NT2/D1 (cell line): ENCODE measurements around the gene MYO5B.
"Not testable (repeated sequence)": the region's sequence is repeated elsewhere in the genome, so short reads cannot be mapped to it uniquely, and the experiment has no call there.

ENCODE experiments used
- DNase-seq: peaks from one replicate; pipeline ENCODE4 v3.0.0-alpha.2; 2011; ENCODE audit warnings: low read depth, low spot score
- H3K27me3 ChIP-seq: 2 replicates; pipeline ENCODE4 v1.6.0; 2011; ENCODE audit warnings: mild to moderate bottlenecking; ENCODE audit not compliant: insufficient read length, insufficient read depth
- H3K36me3 ChIP-seq: 2 replicates; pipeline ENCODE4 v1.6.1; 2011; ENCODE audit warnings: mild to moderate bottlenecking, low read length, mixed read lengths; ENCODE audit not compliant: insufficient read depth, insufficient read length
- H3K4me1 ChIP-seq: 2 replicates; pipeline ENCODE4 v1.5.1; 2011; ENCODE audit not compliant: insufficient read depth, insufficient read length
- H3K4me3 ChIP-seq: 2 replicates; pipeline ENCODE4 v1.5.1; 2011; ENCODE audit warnings: low read depth; ENCODE audit not compliant: insufficient read length
- H3K9ac ChIP-seq: 2 replicates; pipeline ENCODE4 v1.6.0; 2011; ENCODE audit warnings: low read depth; ENCODE audit not compliant: insufficient read length
- H3K9me3 ChIP-seq: 2 replicates; pipeline ENCODE4 v1.5.1; 2011; ENCODE audit warnings: mild to moderate bottlenecking, low read length; ENCODE audit not compliant: insufficient read depth
- SUZ12 ChIP-seq: IDR thresholded peaks from 2 replicates; pipeline ENCODE4 v1.6.1; 2011; ENCODE audit not compliant: insufficient read length, insufficient read depth; ENCODE audit errors: extremely low read depth
- YY1 ChIP-seq: IDR thresholded peaks from 2 replicates; pipeline ENCODE4 v1.6.1; 2011; ENCODE audit not compliant: insufficient read length, insufficient read depth
- ZNF274 ChIP-seq: IDR thresholded peaks from 2 replicates; pipeline ENCODE4 v1.6.1; 2011; ENCODE audit warnings: mild to moderate bottlenecking, low read depth, low read length

The MYO5B gene

DNA sequence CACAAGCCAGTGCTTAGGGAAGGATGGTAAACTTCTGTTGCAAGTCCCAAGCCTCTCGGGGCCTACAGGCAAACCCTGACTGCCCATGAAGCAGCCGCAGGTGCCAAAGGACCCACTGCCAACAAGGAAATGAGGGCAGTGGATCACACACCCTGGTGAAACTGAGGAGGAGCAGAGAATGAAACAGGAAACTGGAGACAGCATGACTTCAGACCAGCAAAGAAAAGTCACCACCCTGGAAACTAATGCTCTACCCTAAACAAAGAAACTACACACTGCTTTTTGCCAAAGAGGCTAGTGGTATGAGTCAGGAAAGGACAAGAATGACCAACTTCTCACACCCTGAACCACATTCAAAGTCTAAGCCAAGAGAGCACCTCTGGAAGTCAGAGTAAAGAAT, 97.2 kb downstream of the MYO5B start:
- Histone ChIP-seq H3K4me3 (no peak overlapping the region), H3K4me1 (no peaks in the 10 kb centered on the region), H3K9me3 (no peaks in the 10 kb centered on the region), H3K9ac (no peak overlapping the region), H3K36me3 (no peaks in the 10 kb centered on the region), H3K27me3 (no peaks in the 10 kb centered on the region)
- TF ChIP-seq ZNF274, result no peak
- no peak for TF ChIP-seq YY1
- TF ChIP-seq SUZ12, result no peak
- DNase-seq, result no peak

DNA sequence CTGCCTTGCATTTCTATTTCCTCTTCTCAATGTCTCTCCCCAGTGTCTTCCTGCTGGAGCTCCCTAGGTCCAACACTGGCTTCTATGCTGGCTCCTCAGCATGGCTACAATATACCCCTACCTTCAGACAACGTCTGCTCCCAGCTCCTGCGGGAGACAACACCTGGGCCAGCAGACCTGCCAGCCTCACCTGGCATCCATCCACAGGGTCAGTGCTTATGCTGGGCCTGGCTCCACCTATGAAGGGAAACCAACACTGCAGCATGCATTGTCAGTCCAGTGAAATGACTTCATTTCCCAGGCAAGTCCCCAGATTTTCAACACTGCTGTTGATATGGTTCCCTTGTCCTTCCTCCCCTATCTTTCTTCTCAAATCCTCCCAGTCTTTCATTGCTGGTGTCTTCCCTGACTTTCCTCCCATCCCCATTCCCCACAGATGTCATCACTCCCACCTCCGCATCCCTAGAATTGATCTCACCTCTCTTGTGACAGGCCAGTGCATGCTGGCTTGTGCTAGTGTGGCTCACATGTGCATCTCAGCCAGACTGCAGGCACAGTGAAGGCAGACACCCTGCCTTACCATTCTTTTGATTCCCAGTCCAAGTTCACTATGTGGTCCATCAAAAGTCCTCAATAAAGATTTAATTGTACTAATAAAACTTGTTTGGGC, 98.0 kb downstream of the MYO5B start:
- Histone ChIP-seq H3K36me3 (no peaks in the 10 kb centered on the region), H3K4me1 (no peaks in the 10 kb centered on the region), H3K9ac (no peak overlapping the region), H3K27me3 (no peaks in the 10 kb centered on the region), H3K9me3 (no peaks in the 10 kb centered on the region), H3K4me3 (no peak overlapping the region)
- no peak for TF ChIP-seq ZNF274
- TF ChIP-seq YY1, result no peak
- TF ChIP-seq SUZ12, result no peak
- no peak for DNase-seq

DNA sequence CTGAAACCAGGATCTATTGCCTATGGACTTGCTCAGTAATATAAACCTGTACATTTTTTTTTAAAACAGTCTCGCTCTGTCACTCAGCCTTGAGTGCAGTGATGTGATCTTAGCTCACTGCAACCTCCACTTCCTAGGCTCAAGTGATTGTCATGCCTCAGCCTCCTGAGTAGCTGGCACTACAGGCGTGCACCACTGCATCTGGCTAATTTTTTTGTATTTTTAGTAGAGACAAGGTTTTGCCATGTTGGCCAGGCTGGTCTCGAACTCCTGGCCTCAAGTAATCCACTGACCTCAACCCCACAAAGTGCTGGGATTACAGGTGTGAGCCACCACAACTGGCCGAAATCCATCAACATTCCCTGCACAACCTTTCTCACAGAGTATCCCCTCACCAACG, 100.2 kb downstream of the MYO5B start:
- H3K4me1 ChIP-seq, H3K9ac ChIP-seq, DNase-seq, H3K36me3 ChIP-seq, H3K9me3 ChIP-seq, H3K27me3 ChIP-seq, H3K4me3 ChIP-seq: not testable (repeated sequence)

DNA sequence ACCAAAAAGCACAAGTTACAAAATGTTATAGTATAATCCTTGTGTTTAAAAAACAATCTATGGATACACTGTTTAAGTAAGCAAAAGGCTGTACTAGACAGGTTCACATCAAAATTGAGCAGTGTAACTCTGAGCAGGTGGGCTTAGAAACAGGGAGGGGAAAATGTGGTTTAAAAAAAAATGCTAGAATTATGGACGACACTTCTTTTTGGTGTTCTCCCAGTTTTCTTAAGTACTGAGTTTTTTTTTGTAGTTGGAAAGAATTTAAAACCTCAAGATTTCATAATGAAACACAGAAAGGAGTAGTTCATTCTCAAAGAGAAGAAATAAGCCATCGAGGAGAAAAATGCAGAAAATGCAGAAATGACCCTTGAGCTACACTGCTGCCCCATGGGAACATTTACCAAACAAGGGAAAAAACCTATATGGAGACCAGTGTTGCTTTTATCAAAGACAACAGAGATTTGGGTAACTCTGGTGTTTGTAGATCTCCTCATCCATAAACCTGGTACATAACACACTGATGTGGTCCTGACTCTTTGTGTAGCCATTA, 100.7 kb downstream of the MYO5B start:
- H3K9me3 ChIP-seq, result no peaks in the 10 kb centered on the region
- no peak for TF ChIP-seq SUZ12
- no peak for TF ChIP-seq YY1
- TF ChIP-seq ZNF274, result no peak
- H3K4me1 ChIP-seq, result no peaks in the 10 kb centered on the region
- H3K27me3 ChIP-seq, result no peaks in the 10 kb centered on the region
- no peak for DNase-seq
- H3K9ac ChIP-seq, result no peak overlapping the region
- no peak overlapping the region for H3K4me3 ChIP-seq
- H3K36me3 ChIP-seq, result no peaks in the 10 kb centered on the region

DNA sequence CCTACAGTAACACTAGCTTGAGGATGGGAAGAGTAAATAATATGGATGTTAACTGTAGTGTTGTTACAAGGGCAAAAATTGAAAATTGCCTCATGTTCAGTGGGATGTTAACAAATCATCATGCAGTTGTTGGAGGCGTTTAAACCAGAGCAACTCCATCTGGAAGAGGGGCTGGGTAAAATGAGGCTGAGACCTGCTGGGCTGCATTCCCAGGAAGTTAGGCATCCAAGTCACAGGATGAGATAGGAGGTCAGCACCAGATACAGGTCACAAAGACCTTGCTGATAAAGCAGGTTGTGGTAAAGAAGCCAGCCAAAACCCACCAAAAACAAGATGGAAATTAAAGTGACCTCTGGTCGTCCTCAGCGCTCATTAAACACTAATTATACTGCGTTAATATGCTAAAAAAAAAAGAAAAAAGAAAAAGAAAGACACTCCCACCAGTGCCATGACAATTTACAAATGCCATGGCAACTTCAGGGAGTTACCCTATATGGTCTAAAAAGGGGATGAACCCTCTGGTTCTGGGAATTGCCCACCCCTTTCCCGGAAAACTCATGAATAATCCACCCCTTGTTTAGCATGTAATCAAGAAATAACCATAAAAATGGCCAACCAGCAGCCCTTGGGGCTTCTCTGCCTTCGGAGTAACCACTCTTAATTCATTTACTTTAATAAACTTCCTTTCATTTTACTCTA, 101.4 kb downstream of the MYO5B start:
- no peaks in the 10 kb centered on the region for H3K36me3 ChIP-seq
- no peak overlapping the region for H3K9ac ChIP-seq
- TF ChIP-seq SUZ12, result no peak
- no peak for TF ChIP-seq ZNF274
- no peak for TF ChIP-seq YY1
- no peaks in the 10 kb centered on the region for H3K9me3 ChIP-seq
- no peak overlapping the region for H3K4me3 ChIP-seq
- DNase-seq, result no peak
- no peaks in the 10 kb centered on the region for H3K27me3 ChIP-seq
- H3K4me1 ChIP-seq, result no peaks in the 10 kb centered on the region

DNA sequence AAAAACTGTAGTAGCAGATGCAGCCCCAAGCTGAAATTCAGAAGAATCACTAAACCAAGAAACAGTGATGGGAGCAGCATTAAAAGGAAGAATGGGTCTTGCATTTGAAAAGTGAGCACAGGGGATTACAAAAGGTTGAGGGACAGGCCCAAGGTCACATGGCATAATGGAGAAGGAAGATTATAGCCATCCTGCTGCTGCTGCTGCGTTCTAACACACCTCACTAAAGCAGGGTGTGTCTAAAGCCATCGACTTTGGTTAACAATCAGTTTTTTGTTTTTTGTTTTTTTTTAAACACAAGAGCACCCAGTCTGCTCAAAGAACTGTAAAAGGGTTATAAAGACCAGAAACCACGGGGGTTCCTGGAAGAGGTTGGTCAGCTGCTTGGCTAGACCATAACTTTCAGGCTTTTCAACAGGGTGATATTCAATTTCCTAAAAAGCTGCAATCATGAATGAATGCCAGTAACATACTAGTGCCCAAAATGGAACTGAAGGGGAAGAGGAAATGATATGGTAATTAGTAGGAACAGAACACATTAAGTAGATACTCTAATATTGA, 102.6 kb downstream of the MYO5B start:
- DNase-seq, result peak; percentile 18
- Histone ChIP-seq H3K9ac (no peak overlapping the region), H3K4me1 (no peaks in the 10 kb centered on the region), H3K27me3 (no peaks in the 10 kb centered on the region), H3K4me3 (no peak overlapping the region), H3K9me3 (no peaks in the 10 kb centered on the region), H3K36me3 (no peaks in the 10 kb centered on the region)
- no peak for TF ChIP-seq YY1
- no peak for TF ChIP-seq ZNF274
- no peak for TF ChIP-seq SUZ12

DNA sequence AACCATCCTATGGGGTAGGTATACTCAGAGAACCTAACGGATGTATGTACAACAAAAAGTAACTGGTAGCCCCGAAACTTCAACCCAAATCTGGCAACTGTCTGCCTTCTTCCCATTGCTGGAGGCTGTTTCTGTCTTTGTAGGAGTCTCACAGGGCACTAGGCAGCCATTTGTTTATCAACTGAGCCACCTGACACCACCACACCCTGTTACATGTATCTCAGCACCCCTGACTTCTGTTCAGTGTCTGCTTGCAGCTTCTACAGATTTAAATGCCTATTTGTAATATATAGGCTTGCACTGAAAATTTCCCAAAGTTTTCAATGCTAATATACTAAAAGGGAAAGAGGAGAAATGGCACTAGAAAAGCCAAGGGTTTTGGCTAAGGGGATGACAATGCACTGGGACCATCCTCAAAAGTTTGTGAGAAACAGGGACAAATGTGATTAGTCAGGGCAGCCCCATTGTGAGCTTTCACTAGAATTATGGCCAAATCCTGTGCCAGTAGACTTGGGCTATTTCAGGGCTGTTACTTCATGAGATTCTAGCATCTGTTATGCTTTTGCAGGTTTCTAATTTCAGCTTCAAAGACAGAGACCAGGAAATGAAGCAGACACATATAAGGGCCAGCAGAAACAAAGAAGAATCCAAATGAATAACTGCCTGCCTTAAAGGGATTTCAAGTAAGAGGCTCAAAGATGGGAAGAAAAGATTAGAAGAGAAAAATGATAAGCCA, 103.3 kb downstream of the MYO5B start:
- Histone ChIP-seq H3K36me3 (no peaks in the 10 kb centered on the region), H3K4me3 (no peak overlapping the region), H3K4me1 (no peaks in the 10 kb centered on the region), H3K9ac (no peak overlapping the region), H3K27me3 (no peaks in the 10 kb centered on the region), H3K9me3 (no peaks in the 10 kb centered on the region)
- no peak for DNase-seq
- TF ChIP-seq ZNF274 (no peak), SUZ12 (no peak), YY1 (no peak)
